Ishikawa (cell line): ENCODE data around the gene NADK.

ENCODE experiments used
- CEBPB ChIP-seq: IDR thresholded peaks from 2 replicates; pipeline ENCODE4 v1.6.1; 2012
- CREB1 ChIP-seq: IDR thresholded peaks from 2 replicates; pipeline ENCODE4 v1.6.1; 2012; ENCODE audit warnings: low read depth
- EGR1 ChIP-seq: IDR thresholded peaks from 2 replicates; pipeline ENCODE4 v1.6.1; 2012
- EP300 ChIP-seq: IDR thresholded peaks from 2 replicates; pipeline ENCODE4 v1.6.1; 2012; ENCODE audit warnings: borderline replicate concordance
- FOXM1 ChIP-seq: IDR thresholded peaks from 2 replicates; pipeline ENCODE4 v1.6.1; 2012; ENCODE audit warnings: low read depth, borderline replicate concordance
- TAF1 ChIP-seq: IDR thresholded peaks from 2 replicates; pipeline ENCODE4 v1.6.1; 2012; ENCODE audit warnings: low read depth, mild to moderate bottlenecking
- TCF12 ChIP-seq: IDR thresholded peaks from 2 replicates; pipeline ENCODE4 v1.6.1; 2012; ENCODE audit warnings: low read depth
- TEAD4 ChIP-seq: IDR thresholded peaks from 2 replicates; pipeline ENCODE4 v1.6.1; 2012
- YY1 ChIP-seq: IDR thresholded peaks from 2 replicates; pipeline ENCODE4 v1.6.1; 2012; ENCODE audit warnings: low read depth
- ZBTB7A ChIP-seq: IDR thresholded peaks from 2 replicates; pipeline ENCODE4 v1.6.1; 2012; ENCODE audit warnings: low read depth
- TF ChIP-seq, protein P1 (sequence below): IDR thresholded peaks from 2 replicates; pipeline ENCODE4 v1.6.1; 2012; ENCODE audit warnings: low read depth, mild to moderate bottlenecking
- TF ChIP-seq, protein P2 (sequence below): IDR thresholded peaks from 2 replicates; pipeline ENCODE4 v1.6.1; 2012
- TF ChIP-seq, protein P3 (sequence below): IDR thresholded peaks from 2 replicates; pipeline ENCODE4 v1.6.1; 2012

DNA sequence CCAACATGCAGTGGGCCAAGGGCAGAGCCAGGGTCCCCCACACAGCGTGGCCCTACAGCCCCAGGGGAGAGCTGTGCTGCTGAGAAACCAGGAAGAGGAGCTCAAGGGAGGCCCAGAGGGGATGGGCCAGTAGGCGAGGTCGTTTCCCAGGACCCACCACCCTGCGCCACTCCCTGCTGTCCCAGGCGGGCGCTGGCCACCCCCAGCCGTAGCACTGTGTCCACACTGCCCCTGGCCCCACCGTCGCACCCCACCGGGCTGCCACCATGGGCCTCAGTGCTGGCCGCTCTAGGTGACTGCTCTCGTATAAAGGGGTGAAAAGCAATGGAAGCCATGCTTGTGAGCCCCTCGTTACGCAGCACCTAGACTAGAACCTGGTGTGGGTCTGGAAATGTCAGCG lies 22.4 kb downstream of the NADK start:
- TF ChIP-seq, protein P1, sequence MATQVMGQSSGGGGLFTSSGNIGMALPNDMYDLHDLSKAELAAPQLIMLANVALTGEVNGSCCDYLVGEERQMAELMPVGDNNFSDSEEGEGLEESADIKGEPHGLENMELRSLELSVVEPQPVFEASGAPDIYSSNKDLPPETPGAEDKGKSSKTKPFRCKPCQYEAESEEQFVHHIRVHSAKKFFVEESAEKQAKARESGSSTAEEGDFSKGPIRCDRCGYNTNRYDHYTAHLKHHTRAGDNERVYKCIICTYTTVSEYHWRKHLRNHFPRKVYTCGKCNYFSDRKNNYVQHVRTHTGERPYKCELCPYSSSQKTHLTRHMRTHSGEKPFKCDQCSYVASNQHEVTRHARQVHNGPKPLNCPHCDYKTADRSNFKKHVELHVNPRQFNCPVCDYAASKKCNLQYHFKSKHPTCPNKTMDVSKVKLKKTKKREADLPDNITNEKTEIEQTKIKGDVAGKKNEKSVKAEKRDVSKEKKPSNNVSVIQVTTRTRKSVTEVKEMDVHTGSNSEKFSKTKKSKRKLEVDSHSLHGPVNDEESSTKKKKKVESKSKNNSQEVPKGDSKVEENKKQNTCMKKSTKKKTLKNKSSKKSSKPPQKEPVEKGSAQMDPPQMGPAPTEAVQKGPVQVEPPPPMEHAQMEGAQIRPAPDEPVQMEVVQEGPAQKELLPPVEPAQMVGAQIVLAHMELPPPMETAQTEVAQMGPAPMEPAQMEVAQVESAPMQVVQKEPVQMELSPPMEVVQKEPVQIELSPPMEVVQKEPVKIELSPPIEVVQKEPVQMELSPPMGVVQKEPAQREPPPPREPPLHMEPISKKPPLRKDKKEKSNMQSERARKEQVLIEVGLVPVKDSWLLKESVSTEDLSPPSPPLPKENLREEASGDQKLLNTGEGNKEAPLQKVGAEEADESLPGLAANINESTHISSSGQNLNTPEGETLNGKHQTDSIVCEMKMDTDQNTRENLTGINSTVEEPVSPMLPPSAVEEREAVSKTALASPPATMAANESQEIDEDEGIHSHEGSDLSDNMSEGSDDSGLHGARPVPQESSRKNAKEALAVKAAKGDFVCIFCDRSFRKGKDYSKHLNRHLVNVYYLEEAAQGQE, result no peak
- TF ChIP-seq CEBPB, result no peak
- TF ChIP-seq EP300, result no peak
- TF ChIP-seq TCF12, result no peak
- no peak for TF ChIP-seq EGR1
- TF ChIP-seq, protein P2, sequence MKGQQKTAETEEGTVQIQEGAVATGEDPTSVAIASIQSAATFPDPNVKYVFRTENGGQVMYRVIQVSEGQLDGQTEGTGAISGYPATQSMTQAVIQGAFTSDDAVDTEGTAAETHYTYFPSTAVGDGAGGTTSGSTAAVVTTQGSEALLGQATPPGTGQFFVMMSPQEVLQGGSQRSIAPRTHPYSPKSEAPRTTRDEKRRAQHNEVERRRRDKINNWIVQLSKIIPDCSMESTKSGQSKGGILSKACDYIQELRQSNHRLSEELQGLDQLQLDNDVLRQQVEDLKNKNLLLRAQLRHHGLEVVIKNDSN, result no peak
- TF ChIP-seq YY1, result no peak
- TF ChIP-seq, protein P3, sequence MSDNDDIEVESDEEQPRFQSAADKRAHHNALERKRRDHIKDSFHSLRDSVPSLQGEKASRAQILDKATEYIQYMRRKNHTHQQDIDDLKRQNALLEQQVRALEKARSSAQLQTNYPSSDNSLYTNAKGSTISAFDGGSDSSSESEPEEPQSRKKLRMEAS, result no peak
- no peak for TF ChIP-seq CREB1
- TF ChIP-seq TEAD4, result no peak
- TF ChIP-seq FOXM1, result no peak
- TF ChIP-seq ZBTB7A, result no peak
- TF ChIP-seq TAF1, result no peak
